ENCODE data around the gene PXMP2. TPM values are rescaled to one million over a fixed set of nuclear protein-coding genes. Genes with fewer than 3 reads are reported as not detected.

PXMP2 gene
- polyA plus RNA-seq, 5 donors: 36.6 to 53.8 (median 41.9) TPM

GRCh38 chr12:132719954-132720324 is 32.6 kb downstream of the PXMP2 start:
- no peak for DNase-seq

GRCh38 chr12:132720606-132721345 is 33.4 kb downstream of the PXMP2 start:
- no peak for DNase-seq

GRCh38 chr12:132723015-132723763 is 35.8 kb downstream of the PXMP2 start:
- DNase-seq: no peak

- no peak for DNase-seq
Observed at GRCh38 chr12:132723764-132724140, 36.4 kb downstream of the PXMP2 start.

- DNase-seq: no peak
Observed at GRCh38 chr12:132724506-132725241, 37.3 kb downstream of the PXMP2 start.

GRCh38 chr12:132726386-132726785 is 39.0 kb downstream of the PXMP2 start:
- DNase-seq: no peak

- no peak for DNase-seq
Observed at GRCh38 chr12:132727091-132727794, 39.9 kb downstream of the PXMP2 start.

GRCh38 chr12:132728502-132728901 is 41.1 kb downstream of the PXMP2 start:
- no peak for DNase-seq

- no peak for DNase-seq
Observed at GRCh38 chr12:132729541-132730320, 42.3 kb downstream of the PXMP2 start.

GRCh38 chr12:132730353-132730752 is 43.0 kb downstream of the PXMP2 start:
- DNase-seq: no peak

- DNase-seq: no peak
Observed at GRCh38 chr12:132731574-132731973, 44.2 kb downstream of the PXMP2 start.

GRCh38 chr12:132734206-132734605 is 46.8 kb downstream of the PXMP2 start:
- DNase-seq: no peak

- no peak for DNase-seq
Observed at GRCh38 chr12:132735496-132735895, 48.1 kb downstream of the PXMP2 start.

- no peak for DNase-seq
Observed at GRCh38 chr12:132736378-132736777, 49.0 kb downstream of the PXMP2 start.

GRCh38 chr12:132736913-132737312 is 49.5 kb downstream of the PXMP2 start:
- DNase-seq: no peak

GRCh38 chr12:132739600-132740312 is 52.4 kb downstream of the PXMP2 start:
- DNase-seq: no peak

GRCh38 chr12:132740313-132740646 is 52.9 kb downstream of the PXMP2 start:
- no peak for DNase-seq

- DNase-seq: no peak
Observed at GRCh38 chr12:132740652-132741051, 53.3 kb downstream of the PXMP2 start.

GRCh38 chr12:132741620-132742019 is 54.2 kb downstream of the PXMP2 start:
- DNase-seq: no peak

GRCh38 chr12:132743831-132744230 is 56.4 kb downstream of the PXMP2 start:
- DNase-seq: no peak

- no peak for DNase-seq
Observed at GRCh38 chr12:132746613-132747012, 59.2 kb downstream of the PXMP2 start.
